ENCODE measurements around the gene KRTAP9-3. TPM values are rescaled to one million over a fixed set of nuclear protein-coding genes. Genes with fewer than 3 reads are reported as not detected.
"Not testable (repeated sequence)": the region's sequence is repeated elsewhere in the genome, so short reads cannot be mapped to it uniquely, and the experiment has no call there.

The KRTAP9-3 gene
- total and polyA plus RNA-seq, 2 experiments from 2014 or later = not detected

- not testable (repeated sequence) for H3K36me3 Mint-ChIP-seq (ENCODE audit: low read depth); H2AFZ ChIP-seq; H3K27me3 Mint-ChIP-seq (ENCODE audit: insufficient read depth, low read depth, poor library complexity); H3K9me3 Mint-ChIP-seq; DNase-seq (ENCODE audit: low spot score); H3K27ac ChIP-seq (ENCODE audit: low read depth); H3F3A ChIP-seq (replicated peaks; ENCODE audit: low read depth); H3K4me2 ChIP-seq; H3K79me2 ChIP-seq (replicated peaks; ENCODE audit: insufficient read depth); H3K27ac Mint-ChIP-seq; H3K4me1 ChIP-seq (ENCODE audit: insufficient read depth); H3K36me3 ChIP-seq (ENCODE audit: insufficient read depth); H3K4me3 Mint-ChIP-seq; ATAC-seq; H4K20me1 ChIP-seq (replicated peaks; ENCODE audit: insufficient read depth); H3K4me3 ChIP-seq; H3K9me2 ChIP-seq (ENCODE audit: insufficient read depth); H3K4me1 Mint-ChIP-seq; H3K27me3 ChIP-seq (ENCODE audit: insufficient read depth)
Observed at GRCh38 chr17:41271323-41271722, 39.1 kb downstream of the KRTAP9-3 start.

DNA sequence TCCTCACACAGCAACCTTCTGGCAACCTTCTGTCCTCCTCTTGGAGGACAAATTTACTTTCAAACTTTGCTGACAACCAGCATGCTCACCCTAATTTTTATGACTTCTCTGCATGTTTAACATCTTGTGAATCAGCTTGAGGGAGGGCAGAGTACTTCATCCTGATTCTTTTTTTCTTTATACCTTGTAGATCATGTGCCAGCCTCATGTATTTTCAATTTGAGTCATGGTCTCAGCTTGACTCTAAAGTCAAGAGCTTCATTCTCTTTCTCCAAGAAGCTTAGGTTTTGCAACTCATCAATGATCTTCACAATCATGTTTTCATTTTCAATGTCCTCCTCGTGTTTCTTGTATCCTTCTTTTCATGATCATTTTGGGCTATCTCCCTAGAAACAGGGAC is 39.6 kb downstream of the KRTAP9-3 start:
- Histone ChIP-seq H3K27me3 (ENCODE audit: insufficient read depth) (no peaks in the 10 kb centered on the region), H3K79me2 (replicated peaks; ENCODE audit: insufficient read depth) (no peaks in the 10 kb centered on the region), H3F3A (replicated peaks; ENCODE audit: low read depth) (no peaks in the 10 kb centered on the region), H3K4me2 (no peak overlapping the region), H3K9me2 (ENCODE audit: insufficient read depth) (no peaks in the 10 kb centered on the region), H3K27ac (ENCODE audit: low read depth) (no peak overlapping the region), H3K4me3 (no peak overlapping the region), H4K20me1 (replicated peaks; ENCODE audit: insufficient read depth) (no peaks in the 10 kb centered on the region), H3K4me1 (ENCODE audit: insufficient read depth) (no peaks in the 10 kb centered on the region), H2AFZ (no peak overlapping the region), H3K36me3 (ENCODE audit: insufficient read depth) (no peaks in the 10 kb centered on the region)
- DNase-seq (ENCODE audit: low spot score) (no peak), ATAC-seq (no peak)
- Mint-ChIP-seq H3K27ac (no peak overlapping the region), H3K27me3 (ENCODE audit: insufficient read depth, low read depth, poor library complexity) (peaks cover 2% of the 10 kb centered on the region), H3K4me3 (no peak overlapping the region), H3K36me3 (ENCODE audit: low read depth) (no peaks in the 10 kb centered on the region), H3K4me1 (no peaks in the 10 kb centered on the region), H3K9me3 (no peaks in the 10 kb centered on the region)
- TF ChIP-seq NANOG (IDR thresholded peaks at IDR 0.05; ENCODE audit: borderline replicate concordance) (no peak), ZNF114 (CRISPR knock-in tag; IDR thresholded peaks at IDR 0.05) (no peak), ETS1 (IDR thresholded peaks at IDR 0.05) (no peak), ZNF331 (CRISPR knock-in tag; IDR thresholded peaks at IDR 0.05; ENCODE audit: low read depth) (no peak), EZH2phosphoT487 (IDR thresholded peaks at IDR 0.05; ENCODE audit: unreplicated experiment) (no peak), STAT1 (IDR thresholded peaks at IDR 0.05; ENCODE audit: unreplicated experiment) (no peak), POLR2AphosphoS5 (IDR thresholded peaks at IDR 0.05; ENCODE audit: low read depth) (no peak), EZH2 (IDR thresholded peaks at IDR 0.05; ENCODE audit: low read depth, unreplicated experiment) (no peak), CREB1 (CRISPR knock-in tag; IDR thresholded peaks at IDR 0.05; ENCODE audit: low read depth) (no peak), JUNB (IDR thresholded peaks at IDR 0.05; ENCODE audit: unreplicated experiment) (no peak)
- TF ChIP-seq, protein P1, sequence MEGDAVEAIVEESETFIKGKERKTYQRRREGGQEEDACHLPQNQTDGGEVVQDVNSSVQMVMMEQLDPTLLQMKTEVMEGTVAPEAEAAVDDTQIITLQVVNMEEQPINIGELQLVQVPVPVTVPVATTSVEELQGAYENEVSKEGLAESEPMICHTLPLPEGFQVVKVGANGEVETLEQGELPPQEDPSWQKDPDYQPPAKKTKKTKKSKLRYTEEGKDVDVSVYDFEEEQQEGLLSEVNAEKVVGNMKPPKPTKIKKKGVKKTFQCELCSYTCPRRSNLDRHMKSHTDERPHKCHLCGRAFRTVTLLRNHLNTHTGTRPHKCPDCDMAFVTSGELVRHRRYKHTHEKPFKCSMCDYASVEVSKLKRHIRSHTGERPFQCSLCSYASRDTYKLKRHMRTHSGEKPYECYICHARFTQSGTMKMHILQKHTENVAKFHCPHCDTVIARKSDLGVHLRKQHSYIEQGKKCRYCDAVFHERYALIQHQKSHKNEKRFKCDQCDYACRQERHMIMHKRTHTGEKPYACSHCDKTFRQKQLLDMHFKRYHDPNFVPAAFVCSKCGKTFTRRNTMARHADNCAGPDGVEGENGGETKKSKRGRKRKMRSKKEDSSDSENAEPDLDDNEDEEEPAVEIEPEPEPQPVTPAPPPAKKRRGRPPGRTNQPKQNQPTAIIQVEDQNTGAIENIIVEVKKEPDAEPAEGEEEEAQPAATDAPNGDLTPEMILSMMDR (conservative IDR thresholded peaks at IDR 0.05; ENCODE audit: low read depth in 2 of 2) = no peak
- TF ChIP-seq, protein P2, sequence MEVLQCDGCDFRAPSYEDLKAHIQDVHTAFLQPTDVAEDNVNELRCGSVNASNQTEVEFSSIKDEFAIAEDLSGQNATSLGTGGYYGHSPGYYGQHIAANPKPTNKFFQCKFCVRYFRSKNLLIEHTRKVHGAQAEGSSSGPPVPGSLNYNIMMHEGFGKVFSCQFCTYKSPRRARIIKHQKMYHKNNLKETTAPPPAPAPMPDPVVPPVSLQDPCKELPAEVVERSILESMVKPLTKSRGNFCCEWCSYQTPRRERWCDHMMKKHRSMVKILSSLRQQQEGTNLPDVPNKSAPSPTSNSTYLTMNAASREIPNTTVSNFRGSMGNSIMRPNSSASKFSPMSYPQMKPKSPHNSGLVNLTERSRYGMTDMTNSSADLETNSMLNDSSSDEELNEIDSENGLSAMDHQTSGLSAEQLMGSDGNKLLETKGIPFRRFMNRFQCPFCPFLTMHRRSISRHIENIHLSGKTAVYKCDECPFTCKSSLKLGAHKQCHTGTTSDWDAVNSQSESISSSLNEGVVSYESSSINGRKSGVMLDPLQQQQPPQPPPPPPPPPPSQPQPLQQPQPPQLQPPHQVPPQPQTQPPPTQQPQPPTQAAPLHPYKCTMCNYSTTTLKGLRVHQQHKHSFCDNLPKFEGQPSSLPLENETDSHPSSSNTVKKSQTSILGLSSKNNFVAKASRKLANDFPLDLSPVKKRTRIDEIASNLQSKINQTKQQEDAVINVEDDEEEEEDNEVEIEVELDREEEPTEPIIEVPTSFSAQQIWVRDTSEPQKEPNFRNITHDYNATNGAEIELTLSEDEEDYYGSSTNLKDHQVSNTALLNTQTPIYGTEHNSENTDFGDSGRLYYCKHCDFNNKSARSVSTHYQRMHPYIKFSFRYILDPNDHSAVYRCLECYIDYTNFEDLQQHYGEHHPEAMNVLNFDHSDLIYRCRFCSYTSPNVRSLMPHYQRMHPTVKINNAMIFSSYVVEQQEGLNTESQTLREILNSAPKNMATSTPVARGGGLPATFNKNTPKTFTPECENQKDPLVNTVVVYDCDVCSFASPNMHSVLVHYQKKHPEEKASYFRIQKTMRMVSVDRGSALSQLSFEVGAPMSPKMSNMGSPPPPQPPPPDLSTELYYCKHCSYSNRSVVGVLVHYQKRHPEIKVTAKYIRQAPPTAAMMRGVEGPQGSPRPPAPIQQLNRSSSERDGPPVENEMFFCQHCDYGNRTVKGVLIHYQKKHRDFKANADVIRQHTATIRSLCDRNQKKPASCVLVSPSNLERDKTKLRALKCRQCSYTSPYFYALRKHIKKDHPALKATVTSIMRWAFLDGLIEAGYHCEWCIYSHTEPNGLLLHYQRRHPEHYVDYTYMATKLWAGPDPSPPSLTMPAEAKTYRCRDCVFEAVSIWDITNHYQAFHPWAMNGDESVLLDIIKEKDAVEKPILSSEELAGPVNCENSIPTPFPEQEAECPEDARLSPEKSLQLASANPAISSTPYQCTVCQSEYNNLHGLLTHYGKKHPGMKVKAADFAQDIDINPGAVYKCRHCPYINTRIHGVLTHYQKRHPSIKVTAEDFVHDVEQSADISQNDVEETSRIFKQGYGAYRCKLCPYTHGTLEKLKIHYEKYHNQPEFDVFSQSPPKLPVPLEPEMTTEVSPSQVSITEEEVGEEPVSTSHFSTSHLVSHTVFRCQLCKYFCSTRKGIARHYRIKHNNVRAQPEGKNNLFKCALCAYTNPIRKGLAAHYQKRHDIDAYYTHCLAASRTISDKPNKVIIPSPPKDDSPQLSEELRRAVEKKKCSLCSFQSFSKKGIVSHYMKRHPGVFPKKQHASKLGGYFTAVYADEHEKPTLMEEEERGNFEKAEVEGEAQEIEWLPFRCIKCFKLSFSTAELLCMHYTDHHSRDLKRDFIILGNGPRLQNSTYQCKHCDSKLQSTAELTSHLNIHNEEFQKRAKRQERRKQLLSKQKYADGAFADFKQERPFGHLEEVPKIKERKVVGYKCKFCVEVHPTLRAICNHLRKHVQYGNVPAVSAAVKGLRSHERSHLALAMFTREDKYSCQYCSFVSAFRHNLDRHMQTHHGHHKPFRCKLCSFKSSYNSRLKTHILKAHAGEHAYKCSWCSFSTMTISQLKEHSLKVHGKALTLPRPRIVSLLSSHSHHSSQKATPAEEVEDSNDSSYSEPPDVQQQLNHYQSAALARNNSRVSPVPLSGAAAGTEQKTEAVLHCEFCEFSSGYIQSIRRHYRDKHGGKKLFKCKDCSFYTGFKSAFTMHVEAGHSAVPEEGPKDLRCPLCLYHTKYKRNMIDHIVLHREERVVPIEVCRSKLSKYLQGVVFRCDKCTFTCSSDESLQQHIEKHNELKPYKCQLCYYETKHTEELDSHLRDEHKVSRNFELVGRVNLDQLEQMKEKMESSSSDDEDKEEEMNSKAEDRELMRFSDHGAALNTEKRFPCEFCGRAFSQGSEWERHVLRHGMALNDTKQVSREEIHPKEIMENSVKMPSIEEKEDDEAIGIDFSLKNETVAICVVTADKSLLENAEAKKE (CRISPR knock-in tag; IDR thresholded peaks at IDR 0.05) = no peak
